OCI-LY3 (cell line): ENCODE results near the gene SPAG6.

Experiments used
- H2AFZ ChIP-seq: fragments of 200-600, 300-600 bp; shearing (Covaris generic); 2 replicates; pipeline ENCODE4 v1.6.0; 2014; ENCODE audit warnings: antibody characterized with exemption, low read depth, low read length
- H3K27ac ChIP-seq: fragments of 200-600, 300-600 bp; sonication (generic); 2 replicates; pipeline ENCODE4 v1.5.1; 2014; ENCODE audit warnings: mild to moderate bottlenecking, low read length, moderate library complexity, mixed read lengths
- H3K27me3 ChIP-seq: fragments of 200-600, 300-600 bp; sonication (generic); 2 replicates; pipeline ENCODE4 v1.6.1; 2014; ENCODE audit warnings: low read depth, low read length, mixed read lengths
- H3K36me3 ChIP-seq: fragments of 200-600, 300-600 bp; sonication (generic); replicated peaks from 2 replicates; pipeline ENCODE3; 2014; ENCODE audit warnings: low read depth, low read length, mixed read lengths
- H3K4me1 ChIP-seq: fragments of 300-600, 200-600 bp; sonication (generic); 2 replicates; pipeline ENCODE4 v1.6.1; 2014; ENCODE audit warnings: low read length, mixed read lengths
- H3K4me2 ChIP-seq: fragments of 200-600, 300-600 bp; sonication (generic); 2 replicates; pipeline ENCODE4 v1.6.1; 2014; ENCODE audit warnings: low read length, mixed read lengths
- H3K4me3 ChIP-seq: fragments of 300-600, 200-600 bp; sonication (generic); 2 replicates; pipeline ENCODE4 v1.5.1; 2014; ENCODE audit warnings: antibody characterized with exemption, mild to moderate bottlenecking, low read length, moderate library complexity
- H3K79me2 ChIP-seq: fragments of 300-600, 200-600 bp; shearing (Covaris generic); 2 replicates; pipeline ENCODE4 v1.6.1; 2014; ENCODE audit warnings: mild to moderate bottlenecking, low read length, mixed read lengths
- H3K9ac ChIP-seq: fragments of 300-600, 200-600 bp; shearing (Covaris generic); 2 replicates; pipeline ENCODE4 v1.6.0; 2014; ENCODE audit warnings: mild to moderate bottlenecking, low read length, moderate library complexity
- H3K9me3 ChIP-seq: fragments of 200-600, 300-600 bp; shearing (Covaris generic); 2 replicates; pipeline ENCODE4 v1.6.1; 2014; ENCODE audit warnings: low read length, mixed read lengths; ENCODE audit not compliant: insufficient read depth
- H4K20me1 ChIP-seq: fragments of 200-600, 300-600 bp; sonication (generic); 2 replicates; pipeline ENCODE4 v1.6.1; 2016; ENCODE audit warnings: low read length, mixed read lengths; ENCODE audit not compliant: insufficient read depth
- EZH2phosphoT487 ChIP-seq: fragments of 200-600 bp; shearing (Covaris generic); IDR thresholded peaks from 2 replicates; pipeline ENCODE4 v1.6.1; 2018; ENCODE audit warnings: antibody characterized with exemption, mixed run types, low read depth
- TF ChIP-seq, protein P1 (sequence below): fragments of 200-600, 300-600 bp; sonication (generic); IDR thresholded peaks from 2 replicates; pipeline ENCODE4 v1.5.1; 2014; ENCODE audit warnings: antibody characterized with exemption, low read length, low read depth

SPAG6 gene

DNA sequence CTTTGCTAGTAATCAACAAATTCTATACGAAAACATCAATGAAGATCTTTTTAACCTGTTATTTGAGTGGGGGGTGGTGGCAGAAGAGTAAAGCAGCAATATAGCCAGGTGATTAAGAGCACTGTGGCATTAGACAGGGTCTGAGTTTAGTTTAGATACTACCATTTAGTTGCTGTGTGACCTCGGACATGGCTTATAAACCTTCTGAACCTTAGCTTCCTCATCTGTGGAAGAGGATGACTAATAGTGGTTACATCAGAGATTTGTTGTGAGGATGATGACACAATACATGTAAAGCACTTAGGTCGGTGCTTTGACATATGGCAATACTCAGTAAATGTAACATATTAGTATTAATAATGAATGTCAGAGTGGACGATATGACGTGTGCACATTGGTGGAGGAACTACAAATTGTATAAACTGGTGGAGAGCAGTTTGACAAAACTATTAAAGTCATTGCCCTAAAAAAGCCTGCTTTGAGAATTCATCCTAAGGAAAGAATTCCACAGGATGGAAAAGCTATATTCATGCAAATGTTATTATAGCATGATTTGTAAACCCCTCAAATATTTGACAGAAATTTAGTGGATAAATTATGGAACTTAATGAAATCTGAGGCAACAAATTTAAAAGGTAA lies 24.3 kb downstream of the SPAG6 start:
- Histone ChIP-seq H3K36me3 (no peaks in the 10 kb centered on the region), H3K4me1 (peaks cover 41% of the 10 kb centered on the region), H3K27ac (no peak overlapping the region), H3K79me2 (no peaks in the 10 kb centered on the region), H2AFZ (no peak overlapping the region), H4K20me1 (no peaks in the 10 kb centered on the region), H3K9me3 (no peaks in the 10 kb centered on the region), H3K27me3 (no peaks in the 10 kb centered on the region), H3K9ac (no peak overlapping the region), H3K4me2 (peak overlapping the region; percentile 28), H3K4me3 (no peak overlapping the region)
- TF ChIP-seq, protein P1, sequence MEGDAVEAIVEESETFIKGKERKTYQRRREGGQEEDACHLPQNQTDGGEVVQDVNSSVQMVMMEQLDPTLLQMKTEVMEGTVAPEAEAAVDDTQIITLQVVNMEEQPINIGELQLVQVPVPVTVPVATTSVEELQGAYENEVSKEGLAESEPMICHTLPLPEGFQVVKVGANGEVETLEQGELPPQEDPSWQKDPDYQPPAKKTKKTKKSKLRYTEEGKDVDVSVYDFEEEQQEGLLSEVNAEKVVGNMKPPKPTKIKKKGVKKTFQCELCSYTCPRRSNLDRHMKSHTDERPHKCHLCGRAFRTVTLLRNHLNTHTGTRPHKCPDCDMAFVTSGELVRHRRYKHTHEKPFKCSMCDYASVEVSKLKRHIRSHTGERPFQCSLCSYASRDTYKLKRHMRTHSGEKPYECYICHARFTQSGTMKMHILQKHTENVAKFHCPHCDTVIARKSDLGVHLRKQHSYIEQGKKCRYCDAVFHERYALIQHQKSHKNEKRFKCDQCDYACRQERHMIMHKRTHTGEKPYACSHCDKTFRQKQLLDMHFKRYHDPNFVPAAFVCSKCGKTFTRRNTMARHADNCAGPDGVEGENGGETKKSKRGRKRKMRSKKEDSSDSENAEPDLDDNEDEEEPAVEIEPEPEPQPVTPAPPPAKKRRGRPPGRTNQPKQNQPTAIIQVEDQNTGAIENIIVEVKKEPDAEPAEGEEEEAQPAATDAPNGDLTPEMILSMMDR: no peak
- no peak for TF ChIP-seq EZH2phosphoT487

DNA sequence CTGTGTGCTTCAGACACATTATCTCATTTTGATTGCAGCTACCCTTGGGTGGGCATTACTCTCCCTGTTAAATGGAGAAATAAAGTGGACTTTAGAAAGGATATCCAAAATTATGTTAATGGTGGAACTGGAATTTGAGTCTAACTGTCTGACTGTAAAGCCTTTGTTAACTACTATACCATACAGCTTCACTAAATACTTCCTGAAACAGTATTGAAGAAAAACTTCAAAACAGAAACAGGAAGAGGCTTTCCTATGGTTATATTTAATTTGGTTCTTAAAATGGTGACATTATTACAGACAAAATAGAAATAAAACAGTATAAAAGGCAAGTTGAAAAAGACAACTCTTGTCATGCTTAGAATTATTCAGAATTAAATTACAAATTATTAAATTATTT lies 25.0 kb downstream of the SPAG6 start:
- Histone ChIP-seq H3K27me3 (no peaks in the 10 kb centered on the region), H3K4me2 (no peak overlapping the region), H3K9me3 (no peaks in the 10 kb centered on the region), H3K27ac (no peak overlapping the region), H2AFZ (peak overlapping the region; percentile 39; the same call in 1 of the 2 replicates), H3K4me1 (peaks cover 39% of the 10 kb centered on the region), H3K4me3 (no peak overlapping the region), H3K9ac (no peak overlapping the region), H3K36me3 (no peaks in the 10 kb centered on the region), H3K79me2 (no peaks in the 10 kb centered on the region), H4K20me1 (no peaks in the 10 kb centered on the region)
- no peak for TF ChIP-seq EZH2phosphoT487
- TF ChIP-seq, protein P1: no peak

- no peak overlapping the region for H3K4me2 ChIP-seq
- TF ChIP-seq, protein P1: no peak
- no peak for TF ChIP-seq EZH2phosphoT487
- H4K20me1 ChIP-seq: no peaks in the 10 kb centered on the region
- no peak overlapping the region for H2AFZ ChIP-seq
- H3K36me3 ChIP-seq: no peaks in the 10 kb centered on the region
- H3K27ac ChIP-seq: no peak overlapping the region
- H3K9ac ChIP-seq: no peak overlapping the region
- no peaks in the 10 kb centered on the region for H3K9me3 ChIP-seq
- H3K79me2 ChIP-seq: no peaks in the 10 kb centered on the region
- no peaks in the 10 kb centered on the region for H3K27me3 ChIP-seq
- no peak overlapping the region for H3K4me3 ChIP-seq
- peaks cover 28% of the 10 kb centered on the region for H3K4me1 ChIP-seq
Observed at GRCh38 chr10:22372298-22372697, 27.0 kb downstream of the SPAG6 start.

DNA sequence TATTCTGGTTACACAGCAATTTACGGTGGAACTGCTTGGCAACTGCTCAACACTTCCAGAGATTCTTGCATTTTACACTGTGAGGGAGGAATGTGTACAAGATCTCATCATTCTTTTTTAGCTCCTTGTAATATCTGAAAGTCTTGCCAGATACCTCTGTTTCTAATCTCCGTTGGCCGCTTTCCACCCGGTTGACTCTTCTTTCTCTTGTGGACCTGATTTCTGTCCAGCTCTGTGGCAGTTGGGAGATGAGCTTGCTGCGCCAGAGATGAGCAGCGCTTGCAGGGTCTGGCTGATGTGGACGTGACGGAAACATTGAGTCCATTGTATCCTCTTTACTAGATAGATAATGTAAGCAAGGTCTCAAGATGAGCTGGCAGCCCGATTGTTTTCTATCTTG lies 27.6 kb downstream of the SPAG6 start:
- Histone ChIP-seq H2AFZ (no peak overlapping the region), H3K4me3 (no peak overlapping the region), H3K79me2 (no peaks in the 10 kb centered on the region), H3K4me2 (no peak overlapping the region), H3K36me3 (no peaks in the 10 kb centered on the region), H3K9me3 (no peaks in the 10 kb centered on the region), H3K27ac (no peak overlapping the region), H3K27me3 (no peaks in the 10 kb centered on the region), H3K9ac (no peak overlapping the region), H4K20me1 (no peaks in the 10 kb centered on the region), H3K4me1 (peaks cover 22% of the 10 kb centered on the region)
- TF ChIP-seq, protein P1: no peak
- TF ChIP-seq EZH2phosphoT487: no peak
